Gastroesophageal sphincter (tissue), 3 donors: ENCODE data around the gene CAMP.

Source experiments
- CTCF ChIP-seq, 4 experiments: fragments of 200-600 bp in 2 of 4; fragments of 450-650 bp in 2 of 4; sonication (generic) in 1 of 4; IDR thresholded peaks; one replicate each; pipeline ENCODE4 v1.5.1; 2017 to 2019; ENCODE audit warnings: antibody characterized with exemption in 4 of 4, mild to moderate bottlenecking in 2 of 4, moderate library complexity in 2 of 4
- EP300 ChIP-seq: sonication (generic); formaldehyde crosslinking; IDR thresholded peaks from one replicate; pipeline ENCODE4 v1.6.1; 2017; ENCODE audit warnings: antibody characterized with exemption, mild to moderate bottlenecking
- POLR2A ChIP-seq, 2 donors: fragments of 450-650 bp; IDR thresholded peaks; one replicate each; pipeline ENCODE4 v1.6.1; 2017; ENCODE audit warnings: antibody characterized with exemption in 2 of 2, mild to moderate bottlenecking in 2 of 2, moderate library complexity in 1 of 2

GRCh38 chr3:48238531-48239085 is 15.3 kb downstream of the CAMP start:
- TF ChIP-seq CTCF (IDR thresholded peaks at IDR 0.05) (no peak), POLR2A (IDR thresholded peaks at IDR 0.05) (no peak), EP300 (no peak)
